Adrenal gland (tissue), 5 donors: ENCODE measurements around the gene ACBD7.

Experiments used
- CTCF ChIP-seq, 6 experiments: fragments of 450-650 bp in 4 of 6; fragments of 200-600 bp in 2 of 6; sonication (generic) in 1 of 6; IDR thresholded peaks; 1 replicate in 5 of 6; 2 replicates in 1 of 6; pipeline versions ENCODE4 v1.5.1 to v1.8.0; 2016 to 2021; ENCODE audit warnings: antibody characterized with exemption in 6 of 6, mild to moderate bottlenecking in 2 of 6, moderate library complexity in 1 of 6
- POLR2A ChIP-seq, 2 donors: fragments of 450-650 bp; IDR thresholded peaks; one replicate each; pipeline ENCODE4 v1.6.1; 2017; ENCODE audit warnings: antibody characterized with exemption in 2 of 2, mild to moderate bottlenecking in 2 of 2, moderate library complexity in 1 of 2
- donor health status: DM: no; HTN: no; CAD: no.

DNA sequence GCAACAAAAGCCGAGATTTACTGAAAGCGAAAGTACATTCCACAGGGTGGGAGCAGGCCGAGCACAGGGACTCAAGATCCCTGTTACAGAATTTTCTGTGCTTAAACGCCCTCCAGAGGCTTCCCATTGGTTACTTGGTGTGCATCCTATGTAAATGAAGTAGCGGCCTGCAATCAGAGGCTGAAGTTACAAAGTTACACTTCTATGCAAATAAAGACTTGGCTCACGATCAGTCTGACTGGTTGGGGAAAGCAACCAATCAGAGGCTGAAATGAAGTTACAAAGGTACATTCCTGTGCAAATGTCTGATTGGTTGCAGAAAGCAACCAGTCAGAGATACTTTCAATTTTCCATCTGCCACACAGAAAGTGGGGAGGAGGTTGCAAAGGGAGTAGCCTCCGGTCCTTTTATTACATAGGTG, 4.1 kb downstream of the ACBD7 start:
- TF ChIP-seq CTCF (IDR thresholded peaks at IDR 0.05) (no peak), POLR2A (IDR thresholded peaks at IDR 0.05) (peak in 1 of 2 donors; percentile 44)
